OCI-LY3 (cell line): ENCODE data around the gene NT5DC1.

Experiments used
- H2AFZ ChIP-seq: fragments of 200-600, 300-600 bp; shearing (Covaris generic); 2 replicates; pipeline ENCODE4 v1.6.0; 2014; ENCODE audit warnings: antibody characterized with exemption, low read depth, low read length
- H3K27ac ChIP-seq: fragments of 200-600, 300-600 bp; sonication (generic); 2 replicates; pipeline ENCODE4 v1.5.1; 2014; ENCODE audit warnings: mild to moderate bottlenecking, low read length, moderate library complexity, mixed read lengths
- H3K27me3 ChIP-seq: fragments of 200-600, 300-600 bp; sonication (generic); 2 replicates; pipeline ENCODE4 v1.6.1; 2014; ENCODE audit warnings: low read depth, low read length, mixed read lengths
- H3K36me3 ChIP-seq: fragments of 200-600, 300-600 bp; sonication (generic); replicated peaks from 2 replicates; pipeline ENCODE3; 2014; ENCODE audit warnings: low read depth, low read length, mixed read lengths
- H3K4me1 ChIP-seq: fragments of 300-600, 200-600 bp; sonication (generic); 2 replicates; pipeline ENCODE4 v1.6.1; 2014; ENCODE audit warnings: low read length, mixed read lengths
- H3K4me2 ChIP-seq: fragments of 200-600, 300-600 bp; sonication (generic); 2 replicates; pipeline ENCODE4 v1.6.1; 2014; ENCODE audit warnings: low read length, mixed read lengths
- H3K4me3 ChIP-seq: fragments of 300-600, 200-600 bp; sonication (generic); 2 replicates; pipeline ENCODE4 v1.5.1; 2014; ENCODE audit warnings: antibody characterized with exemption, mild to moderate bottlenecking, low read length, moderate library complexity
- H3K79me2 ChIP-seq: fragments of 300-600, 200-600 bp; shearing (Covaris generic); 2 replicates; pipeline ENCODE4 v1.6.1; 2014; ENCODE audit warnings: mild to moderate bottlenecking, low read length, mixed read lengths
- H3K9ac ChIP-seq: fragments of 300-600, 200-600 bp; shearing (Covaris generic); 2 replicates; pipeline ENCODE4 v1.6.0; 2014; ENCODE audit warnings: mild to moderate bottlenecking, low read length, moderate library complexity
- H3K9me3 ChIP-seq: fragments of 200-600, 300-600 bp; shearing (Covaris generic); 2 replicates; pipeline ENCODE4 v1.6.1; 2014; ENCODE audit warnings: low read length, mixed read lengths; ENCODE audit not compliant: insufficient read depth
- H4K20me1 ChIP-seq: fragments of 200-600, 300-600 bp; sonication (generic); 2 replicates; pipeline ENCODE4 v1.6.1; 2016; ENCODE audit warnings: low read length, mixed read lengths; ENCODE audit not compliant: insufficient read depth
- EZH2phosphoT487 ChIP-seq: fragments of 200-600 bp; shearing (Covaris generic); IDR thresholded peaks from 2 replicates; pipeline ENCODE4 v1.6.1; 2018; ENCODE audit warnings: antibody characterized with exemption, mixed run types, low read depth
- TF ChIP-seq, protein P1 (sequence below): fragments of 200-600, 300-600 bp; sonication (generic); IDR thresholded peaks from 2 replicates; pipeline ENCODE4 v1.5.1; 2014; ENCODE audit warnings: antibody characterized with exemption, low read length, low read depth

The NT5DC1 gene

DNA sequence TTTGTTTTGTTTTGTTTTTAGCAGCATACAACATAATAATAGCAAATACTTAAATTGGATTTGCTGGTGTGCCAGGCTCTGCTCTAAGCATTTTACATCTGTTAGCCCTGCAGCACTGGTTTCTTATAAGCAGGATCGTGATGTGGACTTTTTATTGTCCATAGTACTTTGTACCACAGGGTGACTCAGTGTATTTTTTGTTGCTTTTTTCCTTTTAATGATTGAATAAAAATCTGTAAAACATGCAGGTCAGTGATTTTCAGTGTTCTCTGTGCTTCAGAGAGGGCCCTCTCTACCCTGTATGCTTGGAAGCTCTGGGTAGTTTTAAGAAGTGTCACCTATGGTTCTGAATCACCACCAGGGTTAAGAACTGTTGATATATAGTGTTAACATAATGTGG lies 4.0 kb downstream of the NT5DC1 start:
- Histone ChIP-seq H3K27me3 (no peaks in the 10 kb centered on the region), H4K20me1 (peaks cover 3% of the 10 kb centered on the region; the same call in 1 of the 2 replicates), H3K4me2 (no peak overlapping the region), H3K36me3 (peaks cover 13% of the 10 kb centered on the region), H3K27ac (no peak overlapping the region), H3K9me3 (no peaks in the 10 kb centered on the region), H3K4me3 (no peak overlapping the region), H3K79me2 (peaks cover 39% of the 10 kb centered on the region), H2AFZ (no peak overlapping the region), H3K9ac (no peak overlapping the region), H3K4me1 (peaks cover 19% of the 10 kb centered on the region)
- TF ChIP-seq EZH2phosphoT487: no peak
- TF ChIP-seq, protein P1, sequence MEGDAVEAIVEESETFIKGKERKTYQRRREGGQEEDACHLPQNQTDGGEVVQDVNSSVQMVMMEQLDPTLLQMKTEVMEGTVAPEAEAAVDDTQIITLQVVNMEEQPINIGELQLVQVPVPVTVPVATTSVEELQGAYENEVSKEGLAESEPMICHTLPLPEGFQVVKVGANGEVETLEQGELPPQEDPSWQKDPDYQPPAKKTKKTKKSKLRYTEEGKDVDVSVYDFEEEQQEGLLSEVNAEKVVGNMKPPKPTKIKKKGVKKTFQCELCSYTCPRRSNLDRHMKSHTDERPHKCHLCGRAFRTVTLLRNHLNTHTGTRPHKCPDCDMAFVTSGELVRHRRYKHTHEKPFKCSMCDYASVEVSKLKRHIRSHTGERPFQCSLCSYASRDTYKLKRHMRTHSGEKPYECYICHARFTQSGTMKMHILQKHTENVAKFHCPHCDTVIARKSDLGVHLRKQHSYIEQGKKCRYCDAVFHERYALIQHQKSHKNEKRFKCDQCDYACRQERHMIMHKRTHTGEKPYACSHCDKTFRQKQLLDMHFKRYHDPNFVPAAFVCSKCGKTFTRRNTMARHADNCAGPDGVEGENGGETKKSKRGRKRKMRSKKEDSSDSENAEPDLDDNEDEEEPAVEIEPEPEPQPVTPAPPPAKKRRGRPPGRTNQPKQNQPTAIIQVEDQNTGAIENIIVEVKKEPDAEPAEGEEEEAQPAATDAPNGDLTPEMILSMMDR: no peak

DNA sequence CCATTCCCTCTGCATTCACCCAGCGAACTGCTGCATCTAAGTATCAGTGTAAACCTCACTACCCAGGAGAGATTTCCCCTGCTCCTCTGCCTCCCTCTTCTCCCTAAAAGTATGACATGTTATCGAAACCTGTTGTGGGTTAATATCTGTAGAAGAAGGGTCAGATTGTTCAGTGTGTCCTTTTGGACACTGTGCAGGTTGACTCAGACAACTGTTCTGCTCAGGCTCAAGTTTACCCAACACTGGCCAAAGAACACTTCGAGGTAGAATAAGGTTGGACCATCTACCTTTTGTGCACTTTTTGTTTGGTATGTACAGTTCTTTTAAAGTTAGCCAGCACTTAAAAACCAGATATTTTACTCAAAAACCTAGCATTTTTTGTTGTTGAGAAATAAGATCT lies 4.6 kb downstream of the NT5DC1 start:
- Histone ChIP-seq H3K4me2 (no peak overlapping the region), H3K9me3 (no peaks in the 10 kb centered on the region), H3K4me1 (peaks cover 19% of the 10 kb centered on the region), H3K27ac (no peak overlapping the region), H2AFZ (no peak overlapping the region), H3K27me3 (no peaks in the 10 kb centered on the region), H3K36me3 (peaks cover 13% of the 10 kb centered on the region), H3K9ac (no peak overlapping the region), H3K4me3 (no peak overlapping the region), H4K20me1 (peaks cover 3% of the 10 kb centered on the region; the same call in 1 of the 2 replicates), H3K79me2 (peaks cover 36% of the 10 kb centered on the region)
- TF ChIP-seq, protein P1: no peak
- TF ChIP-seq EZH2phosphoT487: no peak

DNA sequence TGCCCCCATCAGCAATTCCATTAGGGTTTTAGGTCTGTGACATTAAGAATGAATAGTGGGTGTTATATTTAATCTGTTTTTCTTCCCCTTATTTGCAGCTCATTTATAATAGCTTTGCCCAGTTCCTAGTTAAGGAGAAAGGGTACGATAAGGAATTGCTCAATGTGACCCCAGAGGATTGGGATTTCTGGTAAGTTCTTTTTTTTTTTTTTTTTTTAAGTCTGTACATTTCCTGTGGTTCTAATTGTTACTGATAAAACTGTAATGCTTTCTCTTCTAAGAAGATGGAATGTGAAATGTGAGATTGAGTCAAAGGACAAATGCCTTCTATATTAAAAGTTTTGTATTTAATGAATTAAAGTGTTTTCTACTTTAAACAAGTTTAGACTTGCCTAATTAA lies 5.5 kb downstream of the NT5DC1 start:
- no peak overlapping the region for H3K9ac ChIP-seq
- H3K36me3 ChIP-seq: peaks cover 13% of the 10 kb centered on the region
- H4K20me1 ChIP-seq: peaks cover 3% of the 10 kb centered on the region; the same call in 1 of the 2 replicates
- H3K9me3 ChIP-seq: no peaks in the 10 kb centered on the region
- peaks cover 34% of the 10 kb centered on the region for H3K79me2 ChIP-seq
- H3K27ac ChIP-seq: no peak overlapping the region
- no peaks in the 10 kb centered on the region for H3K27me3 ChIP-seq
- no peak overlapping the region for H2AFZ ChIP-seq
- peaks cover 19% of the 10 kb centered on the region for H3K4me1 ChIP-seq
- TF ChIP-seq, protein P1: no peak
- TF ChIP-seq EZH2phosphoT487: no peak
- no peak overlapping the region for H3K4me3 ChIP-seq
- no peak overlapping the region for H3K4me2 ChIP-seq

DNA sequence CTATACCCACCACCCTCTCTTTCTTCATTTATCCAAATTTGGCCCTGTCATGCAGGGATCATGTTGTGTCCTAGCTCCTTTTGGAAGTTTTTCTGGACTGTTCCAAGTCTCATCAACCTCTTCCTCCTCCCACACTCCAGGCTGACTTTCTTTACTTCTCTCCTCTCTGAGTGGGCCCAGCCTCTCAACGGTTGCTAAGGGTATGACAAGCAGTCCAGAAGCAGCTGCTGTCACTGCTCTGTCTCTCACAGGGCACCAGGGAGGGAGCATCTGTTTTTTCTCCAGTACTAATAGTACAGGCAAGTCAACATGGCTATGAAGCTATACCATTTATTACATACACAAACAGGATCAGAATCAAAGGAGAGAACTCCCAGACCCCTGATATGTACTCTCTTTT lies 8.2 kb downstream of the NT5DC1 start:
- no peak overlapping the region for H3K4me3 ChIP-seq
- H2AFZ ChIP-seq: no peak overlapping the region
- H3K79me2 ChIP-seq: peaks cover 11% of the 10 kb centered on the region
- TF ChIP-seq, protein P1: no peak
- H3K27ac ChIP-seq: no peak overlapping the region
- H3K9ac ChIP-seq: no peak overlapping the region
- no peak overlapping the region for H3K4me2 ChIP-seq
- H3K27me3 ChIP-seq: no peaks in the 10 kb centered on the region
- peaks cover 3% of the 10 kb centered on the region; the same call in 1 of the 2 replicates for H4K20me1 ChIP-seq
- no peaks in the 10 kb centered on the region for H3K9me3 ChIP-seq
- H3K36me3 ChIP-seq: peaks cover 21% of the 10 kb centered on the region
- peaks cover 4% of the 10 kb centered on the region; the same call in 1 of the 2 replicates for H3K4me1 ChIP-seq
